Measurements from ENCODE around the gene LRRC70.
"Not testable (repeated sequence)": the region's sequence is repeated elsewhere in the genome, so short reads cannot be mapped to it uniquely, and the experiment has no call there.

LRRC70 gene

GRCh38 chr5:62578540-62578939 is at the start of gene LRRC70:
TSS of gene LRRC70 (plus strand) at chr5:62578819. CDS start at chr5:62579439, 620 bp downstream.
- no peak for DNase-seq

- DNase-seq, result no peak
Measured at GRCh38 chr5:62533597-62533996, 45.0 kb upstream of the LRRC70 start.

GRCh38 chr5:62534461-62535236 is 44.0 kb upstream of the LRRC70 start:
- no peak for DNase-seq

- no peak for DNase-seq
Measured at GRCh38 chr5:62536232-62536631, 42.4 kb upstream of the LRRC70 start.

GRCh38 chr5:62536783-62537182 is 41.8 kb upstream of the LRRC70 start:
- DNase-seq, result no peak

- no peak for DNase-seq
Measured at GRCh38 chr5:62538017-62538942, 40.3 kb upstream of the LRRC70 start.

GRCh38 chr5:62542720-62543119 is 35.9 kb upstream of the LRRC70 start:
- DNase-seq, result no peak

GRCh38 chr5:62547945-62548630 is 30.5 kb upstream of the LRRC70 start:
- no peak for DNase-seq

- DNase-seq, result no peak
Measured at GRCh38 chr5:62550103-62550502, 28.5 kb upstream of the LRRC70 start.

GRCh38 chr5:62555930-62556329 is 22.7 kb upstream of the LRRC70 start:
- DNase-seq, result no peak

- DNase-seq, result no peak
Measured at GRCh38 chr5:62558941-62559340, 19.7 kb upstream of the LRRC70 start.

- DNase-seq, result no peak
Measured at GRCh38 chr5:62560786-62561185, 17.8 kb upstream of the LRRC70 start.

GRCh38 chr5:62561896-62562295 is 16.7 kb upstream of the LRRC70 start:
- DNase-seq, result no peak

- DNase-seq, result no peak
Measured at GRCh38 chr5:62562867-62563266, 15.8 kb upstream of the LRRC70 start.

- no peak for DNase-seq
Measured at GRCh38 chr5:62564101-62564500, 14.5 kb upstream of the LRRC70 start.

GRCh38 chr5:62565740-62566139 is 12.9 kb upstream of the LRRC70 start:
- DNase-seq, result not testable (repeated sequence)

GRCh38 chr5:62568143-62568542 is 10.5 kb upstream of the LRRC70 start:
- DNase-seq, result no peak

- peak; percentile 93 for DNase-seq
Measured at GRCh38 chr5:62568800-62569432, 9.7 kb upstream of the LRRC70 start.

GRCh38 chr5:62569470-62569869 is 9.1 kb upstream of the LRRC70 start:
- no peak for DNase-seq

- no peak for DNase-seq
Measured at GRCh38 chr5:62572918-62573514, 5.6 kb upstream of the LRRC70 start.

GRCh38 chr5:62574599-62574998 is 4.0 kb upstream of the LRRC70 start:
- no peak for DNase-seq

- no peak for DNase-seq
Measured at GRCh38 chr5:62575066-62575465, 3.6 kb upstream of the LRRC70 start.
